ENCODE data around the gene GIPC1.
"Not testable (repeated sequence)": the region's sequence is repeated elsewhere in the genome, so short reads cannot be mapped to it uniquely, and the experiment has no call there.

The GIPC1 gene

DNA sequence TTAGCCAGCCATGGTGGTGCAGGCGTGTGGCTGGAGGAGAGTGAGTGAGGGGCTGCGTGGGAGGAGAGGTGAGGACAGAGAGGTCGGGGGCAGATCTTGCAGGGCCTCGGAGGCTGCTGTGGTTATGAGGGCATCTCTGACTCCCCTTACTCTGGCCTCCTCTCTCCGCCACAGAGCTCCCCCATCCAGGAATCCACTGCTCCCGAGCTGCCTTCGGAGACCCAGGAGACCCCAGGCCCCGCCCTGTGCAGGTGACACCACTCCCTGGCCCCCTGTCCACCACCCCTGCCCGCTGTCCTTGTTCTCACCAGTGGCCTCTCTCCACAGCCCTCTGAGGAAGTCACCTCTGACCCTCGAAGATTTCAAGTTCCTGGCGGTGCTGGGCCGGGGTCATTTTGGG is 28.5 kb downstream of the GIPC1 start:
- no peak for DNase-seq

DNA sequence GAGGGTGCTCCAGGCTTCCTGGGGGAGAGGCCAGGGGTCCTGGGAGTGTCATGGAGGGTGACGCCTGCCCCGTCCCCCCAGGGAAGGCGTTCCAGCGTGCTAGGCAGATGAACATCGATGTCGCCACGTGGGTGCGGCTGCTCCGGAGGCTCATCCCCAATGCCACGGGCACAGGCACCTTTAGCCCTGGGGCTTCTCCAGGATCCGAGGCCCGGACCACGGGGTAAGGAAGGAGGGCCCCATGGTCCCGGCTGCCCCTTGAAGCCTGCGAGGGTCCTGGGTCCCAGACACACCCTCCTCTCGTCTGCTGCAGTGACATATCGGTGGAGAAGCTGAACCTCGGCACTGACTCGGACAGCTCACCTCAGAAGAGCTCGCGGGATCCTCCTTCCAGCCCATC is 32.2 kb downstream of the GIPC1 start:
- no peak for DNase-seq

DNA sequence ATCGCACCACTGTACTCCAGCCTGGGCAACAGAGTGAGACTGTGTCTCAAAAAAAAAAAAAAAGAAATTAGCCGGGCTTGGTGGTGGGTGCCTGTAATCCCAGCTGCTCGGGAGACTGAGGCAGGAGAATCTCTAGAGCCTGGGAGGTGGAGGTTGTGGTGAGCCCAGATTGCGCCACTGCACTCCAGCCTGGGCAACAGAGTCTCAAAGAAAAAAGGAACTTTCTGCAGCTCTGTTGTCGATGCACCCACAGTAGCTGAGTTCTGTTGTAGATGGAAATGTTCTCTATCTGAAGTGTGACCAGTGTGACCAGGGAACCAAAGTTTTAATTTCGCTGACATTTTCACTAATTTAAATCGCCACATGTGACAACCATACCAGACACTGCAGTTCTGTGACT is 33.5 kb downstream of the GIPC1 start:
- DNase-seq: not testable (repeated sequence)

DNA sequence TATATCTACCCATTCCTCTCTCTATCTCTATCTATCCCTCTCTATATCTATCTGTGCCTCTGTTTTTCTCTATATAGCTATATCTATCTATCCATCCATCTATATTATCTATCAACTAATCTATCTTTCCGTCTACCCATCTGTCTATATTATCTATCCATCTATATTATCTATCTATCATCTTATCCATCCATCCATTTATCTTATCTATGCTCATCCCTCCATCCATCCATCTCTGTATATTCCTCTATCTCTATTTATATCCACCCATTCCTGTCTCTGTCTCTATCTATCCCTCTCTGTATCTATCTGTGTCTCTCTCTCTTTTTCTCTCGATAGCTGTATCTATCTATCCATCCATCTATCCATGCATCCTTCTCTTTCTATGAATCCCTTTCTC is 35.0 kb downstream of the GIPC1 start:
- DNase-seq: no peak

DNA sequence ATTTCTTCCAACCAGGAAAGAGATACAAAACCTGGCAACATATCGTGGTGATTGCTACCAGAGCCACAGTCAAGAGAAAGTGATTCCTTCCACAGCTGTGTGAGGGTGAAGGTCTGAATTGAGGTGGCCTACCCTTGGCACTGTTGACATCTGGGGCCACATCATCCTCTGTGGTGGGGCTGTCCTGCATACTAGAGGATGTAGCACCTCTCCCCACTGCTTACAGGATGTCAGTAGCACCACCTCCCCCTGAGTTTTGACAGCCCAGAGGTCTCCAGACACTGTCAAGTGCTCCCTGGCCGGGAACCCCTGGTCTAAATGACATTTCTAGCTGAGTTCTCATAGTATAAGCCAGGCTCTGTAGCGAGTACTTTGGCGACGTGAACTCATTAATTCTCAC is 36.2 kb downstream of the GIPC1 start:
- DNase-seq: peak; percentile 64

DNA sequence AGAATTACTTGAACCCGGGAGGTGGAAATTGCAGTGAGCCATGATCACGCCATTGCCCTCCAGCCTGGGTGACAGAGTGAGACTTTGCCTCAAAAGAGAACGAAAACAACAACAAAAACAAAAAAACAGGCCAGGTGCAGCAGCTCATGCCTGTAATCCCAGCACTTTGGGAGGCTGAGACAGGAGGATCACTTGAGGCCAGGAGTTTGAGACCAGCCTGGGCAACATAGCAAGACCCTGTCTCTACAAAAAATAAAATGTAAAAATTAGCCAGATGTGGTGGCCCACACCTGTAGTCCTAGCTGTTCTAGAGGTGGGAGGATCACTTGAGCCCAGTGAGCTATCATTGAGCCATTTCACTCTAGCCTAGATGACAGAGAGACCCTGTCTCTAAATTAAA is 43.6 kb downstream of the GIPC1 start:
- DNase-seq: not testable (repeated sequence)

DNA sequence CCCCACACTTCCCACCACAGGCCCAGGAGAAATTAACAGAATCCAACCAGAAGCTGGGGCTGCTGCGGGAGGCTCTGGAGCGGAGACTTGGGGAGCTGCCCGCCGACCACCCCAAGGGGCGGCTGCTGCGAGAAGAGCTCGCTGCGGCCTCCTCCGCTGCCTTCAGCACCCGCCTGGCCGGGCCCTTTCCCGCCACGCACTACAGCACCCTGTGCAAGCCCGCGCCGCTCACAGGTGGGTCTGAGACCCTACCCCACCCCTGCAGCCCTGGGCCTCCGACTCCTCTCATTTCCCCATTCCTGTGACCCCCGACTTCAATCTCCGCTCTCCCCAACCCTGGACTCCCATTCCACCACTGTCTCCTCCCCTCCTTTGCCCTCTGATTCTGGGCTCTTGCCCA is 45.1 kb downstream of the GIPC1 start:
- DNase-seq: no peak

DNA sequence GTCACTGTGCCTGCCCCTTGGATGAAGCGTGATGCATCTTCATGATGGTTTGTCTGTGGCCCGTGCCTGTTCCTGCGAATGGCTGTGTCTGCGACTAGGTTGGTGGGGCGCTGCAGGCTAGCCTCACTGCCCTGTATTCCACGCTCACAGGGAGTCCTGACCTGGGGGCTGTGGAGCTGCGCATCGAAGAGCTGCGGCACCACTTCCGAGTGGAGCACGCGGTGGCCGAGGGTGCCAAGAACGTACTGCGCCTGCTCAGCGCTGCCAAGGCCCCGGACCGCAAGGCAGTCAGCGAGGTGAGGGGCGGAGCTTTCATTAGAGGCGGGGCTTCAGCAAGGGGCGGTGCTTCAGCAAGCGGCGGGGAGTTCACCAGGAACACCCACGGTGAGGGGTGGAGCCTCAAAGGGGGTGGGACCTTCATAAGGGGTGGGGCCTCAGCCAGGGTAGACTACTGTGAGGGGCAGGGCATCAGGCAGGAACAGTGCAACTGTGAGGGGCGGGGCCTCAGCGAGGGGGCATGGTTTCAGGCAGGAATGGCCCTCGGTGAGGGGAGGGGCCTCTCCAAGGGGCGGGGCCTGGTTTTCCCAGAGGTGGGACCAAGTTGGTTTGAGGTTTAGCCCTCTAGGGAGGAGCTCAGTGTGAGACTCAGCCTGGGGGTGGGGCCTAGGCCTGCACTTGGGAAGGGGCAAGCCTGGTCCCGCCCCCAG is 45.6 kb downstream of the GIPC1 start:
- DNase-seq: peak; percentile 74

DNA sequence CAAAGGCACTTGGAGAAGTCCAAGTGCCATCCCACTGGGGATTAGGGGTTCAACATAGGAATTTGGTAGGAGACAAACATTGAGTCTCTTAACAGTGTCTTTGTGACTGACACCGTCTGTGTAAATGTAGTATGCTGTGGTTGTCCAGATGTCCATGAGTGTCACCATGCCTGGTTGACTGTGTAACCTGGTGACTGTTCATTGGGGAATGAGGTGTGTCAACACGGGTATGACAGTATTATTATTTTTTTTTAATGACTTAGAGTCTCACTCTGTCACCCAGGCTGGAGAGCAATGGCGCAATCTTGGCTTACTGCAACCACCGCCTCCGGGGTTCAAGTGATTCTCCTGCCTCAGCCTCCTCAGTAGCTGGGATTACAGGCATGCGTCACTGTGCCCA is 46.6 kb downstream of the GIPC1 start:
- DNase-seq: no peak

DNA sequence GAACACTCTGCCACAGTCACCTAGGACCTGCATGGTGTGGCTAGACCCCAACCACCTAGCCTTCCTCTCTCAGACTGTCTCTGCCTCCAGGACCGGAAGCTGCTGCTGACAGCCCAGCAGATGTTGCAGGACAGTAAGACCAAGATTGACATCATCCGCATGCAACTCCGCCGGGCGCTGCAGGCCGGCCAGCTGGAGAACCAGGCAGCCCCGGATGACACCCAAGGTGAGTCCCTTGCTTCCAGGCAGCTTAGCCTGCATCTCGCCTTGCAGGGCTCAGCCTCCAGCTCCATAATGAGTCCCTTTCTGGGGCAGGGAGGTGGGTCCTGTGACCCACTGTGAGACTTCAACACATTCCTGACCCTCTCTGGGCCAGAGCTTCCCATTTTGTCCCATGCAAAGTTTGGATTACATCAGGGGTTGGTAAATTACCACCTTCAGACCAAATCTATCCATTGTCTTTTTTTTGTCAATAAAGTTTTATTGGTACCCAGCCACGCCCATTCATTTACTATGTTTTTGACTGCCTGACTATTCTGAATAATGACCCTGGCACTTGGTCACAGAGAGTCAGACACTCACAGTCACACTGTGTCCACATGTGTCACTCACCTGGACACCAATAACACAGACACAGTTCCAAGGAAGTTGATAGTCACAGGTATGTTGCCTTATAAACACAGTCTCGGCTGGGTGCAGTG is 49.4 kb downstream of the GIPC1 start:
- no peak for DNase-seq

DNA sequence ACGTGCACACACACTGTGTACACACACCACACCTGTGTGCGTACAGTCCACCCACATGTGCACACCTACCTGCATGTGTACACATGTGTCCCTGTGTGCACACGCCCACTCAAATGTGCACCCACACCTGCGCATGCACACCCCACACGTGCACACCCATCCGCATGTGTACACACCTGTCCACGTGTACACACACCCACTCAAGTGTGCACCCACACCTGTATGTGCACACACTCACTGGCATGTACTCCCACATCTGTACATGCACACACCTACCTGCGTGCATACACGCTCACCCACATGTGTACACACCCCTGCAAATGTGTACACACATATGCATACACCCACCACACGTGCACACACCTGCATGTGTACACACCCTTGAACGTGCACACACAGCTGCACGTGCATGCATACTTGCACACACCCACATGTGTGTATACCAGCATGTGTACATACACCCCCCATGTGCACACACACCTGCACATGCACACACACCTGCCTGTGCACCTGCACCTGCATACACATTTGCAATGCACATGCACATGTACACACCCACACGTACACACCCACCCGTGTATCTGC is 52.2 kb downstream of the GIPC1 start:
- no peak for DNase-seq

DNA sequence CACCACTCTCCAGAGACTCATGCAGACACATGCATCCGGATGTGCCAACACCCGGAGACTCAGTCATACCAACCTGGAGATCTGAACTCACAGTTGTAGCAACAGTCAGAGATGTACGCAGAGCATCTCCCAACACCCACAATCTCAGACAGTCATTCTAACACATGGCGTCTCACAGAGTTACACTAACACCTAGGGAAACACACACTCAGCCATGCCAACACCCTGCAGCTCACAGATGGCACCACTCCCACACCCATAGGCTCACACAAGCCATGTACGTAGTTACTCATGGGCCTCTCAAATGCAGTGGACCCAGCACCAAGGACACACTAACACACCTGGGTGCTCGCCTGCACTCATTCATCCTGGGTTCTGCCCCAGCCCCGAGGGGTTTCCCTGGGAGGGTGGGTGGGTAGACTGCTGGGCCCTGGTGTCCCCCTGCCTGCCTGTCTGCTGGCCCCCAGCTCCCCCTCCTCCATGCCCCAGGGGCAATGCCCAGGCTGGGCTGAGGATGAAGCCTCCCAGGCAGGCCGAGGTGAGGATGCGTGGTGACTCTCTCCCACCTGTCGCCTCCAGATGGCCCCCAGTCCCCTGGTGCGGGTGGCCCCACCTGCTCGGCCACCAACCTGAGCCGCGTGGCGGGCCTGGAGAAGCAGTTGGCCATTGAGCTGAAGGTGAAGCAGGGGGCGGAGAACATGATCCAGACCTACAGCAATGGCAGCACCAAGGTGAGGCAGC is 52.9 kb downstream of the GIPC1 start:
- no peak for DNase-seq

DNA sequence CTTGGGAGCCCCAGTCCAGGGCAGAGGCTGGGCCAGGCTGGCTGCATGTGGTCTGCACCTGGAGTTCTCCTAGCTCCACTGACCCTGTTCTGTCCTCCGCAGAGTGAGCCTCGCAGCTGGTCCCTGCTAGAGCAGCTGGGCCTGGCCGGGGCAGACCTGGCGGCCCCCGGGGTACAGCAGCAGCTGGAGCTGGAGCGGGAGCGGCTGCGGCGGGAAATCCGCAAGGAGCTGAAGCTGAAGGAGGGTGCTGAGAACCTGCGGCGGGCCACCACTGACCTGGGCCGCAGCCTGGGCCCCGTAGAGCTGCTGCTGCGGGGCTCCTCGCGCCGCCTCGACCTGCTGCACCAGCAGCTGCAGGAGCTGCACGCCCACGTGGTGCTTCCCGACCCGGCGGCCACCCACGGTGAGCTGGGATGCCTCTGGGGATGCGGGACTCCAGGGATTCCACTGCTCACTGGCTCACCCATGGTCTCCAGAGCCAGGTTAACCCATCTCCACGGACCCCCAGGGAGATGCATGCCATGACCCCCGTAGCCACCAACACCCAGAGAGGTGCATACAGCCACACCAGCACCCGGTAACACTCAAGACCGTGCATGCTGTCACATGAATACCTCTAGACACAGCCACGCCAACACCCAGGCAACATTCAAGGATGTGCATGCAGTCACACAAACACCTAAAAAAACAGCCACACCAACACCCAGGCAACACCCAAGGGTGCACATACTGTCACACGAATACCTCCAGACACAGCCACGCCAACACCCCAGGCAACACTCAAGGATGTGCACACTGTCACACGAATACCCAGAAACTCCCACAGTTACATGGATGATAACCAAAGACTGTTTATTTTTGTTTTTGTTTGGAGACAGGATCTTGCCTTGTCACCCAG is 54.6 kb downstream of the GIPC1 start:
- DNase-seq: no peak

DNA sequence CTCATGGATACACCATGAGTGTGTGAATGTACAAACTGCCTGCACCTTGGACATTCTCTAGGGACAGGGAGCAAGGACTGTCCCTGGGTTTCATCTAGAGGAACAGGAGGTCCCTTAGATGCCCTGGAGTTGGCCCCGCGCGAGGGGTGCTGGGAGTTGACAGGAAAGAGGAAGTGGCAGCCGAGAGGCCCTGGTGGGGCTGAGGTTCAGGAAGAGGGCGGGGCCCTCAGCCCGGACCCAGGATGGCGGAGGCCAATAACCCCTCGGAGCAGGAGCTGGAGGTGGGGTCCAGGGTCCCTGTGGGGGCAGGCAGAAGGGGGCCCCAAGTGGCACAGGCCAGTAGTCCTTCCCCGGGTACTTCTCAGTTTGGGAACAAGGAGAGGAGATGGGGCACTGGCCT is 55.9 kb downstream of the GIPC1 start:
- peak; percentile 90 for DNase-seq

DNA sequence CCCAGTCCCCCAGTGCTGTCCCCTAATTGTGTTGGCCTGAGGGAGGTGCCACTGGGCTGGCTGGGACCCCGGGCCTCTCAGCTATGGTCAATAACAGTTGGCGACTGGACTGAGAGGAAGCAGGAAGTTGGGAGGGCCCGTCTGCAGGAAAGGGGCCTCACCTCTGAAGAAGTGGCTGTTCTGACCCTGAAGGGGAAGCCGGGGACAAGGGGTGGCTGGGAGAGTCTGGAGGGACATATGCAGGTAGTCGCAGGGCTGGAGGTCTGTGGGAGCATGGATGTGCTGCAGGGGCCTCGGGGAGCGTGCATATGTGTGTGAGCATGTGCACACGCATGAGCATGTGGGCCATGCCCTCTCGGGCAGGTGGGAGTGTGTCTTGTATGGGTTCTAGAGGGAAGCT is 56.9 kb downstream of the GIPC1 start:
- DNase-seq: no peak

DNA sequence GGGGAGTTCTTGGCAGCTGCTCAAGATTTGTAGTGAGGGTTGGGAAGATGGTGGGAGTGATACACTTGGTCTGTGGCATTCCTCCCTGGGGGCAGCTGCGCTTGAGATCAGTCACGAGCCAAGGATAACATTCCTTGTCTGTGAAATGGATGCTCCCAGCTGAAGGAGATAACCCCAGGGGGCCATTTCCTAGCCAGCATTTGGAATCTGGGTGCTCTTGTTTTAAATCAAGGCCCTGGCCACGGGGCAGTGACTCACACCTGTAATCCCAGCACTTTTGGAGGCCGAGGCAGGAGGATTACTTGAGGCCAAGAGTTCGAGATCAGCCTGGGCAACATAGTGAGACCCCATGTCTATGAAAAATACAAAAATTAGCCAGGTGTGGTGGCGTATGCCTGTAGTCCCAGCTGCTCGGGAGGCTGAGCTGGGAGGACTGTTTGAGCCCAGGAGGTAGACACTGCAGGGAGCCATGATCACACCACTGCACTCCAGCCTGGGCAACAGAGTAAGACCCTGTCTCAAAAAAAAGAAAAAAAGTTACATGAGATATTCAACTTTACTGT is 58.3 kb downstream of the GIPC1 start:
- DNase-seq: no peak

DNA sequence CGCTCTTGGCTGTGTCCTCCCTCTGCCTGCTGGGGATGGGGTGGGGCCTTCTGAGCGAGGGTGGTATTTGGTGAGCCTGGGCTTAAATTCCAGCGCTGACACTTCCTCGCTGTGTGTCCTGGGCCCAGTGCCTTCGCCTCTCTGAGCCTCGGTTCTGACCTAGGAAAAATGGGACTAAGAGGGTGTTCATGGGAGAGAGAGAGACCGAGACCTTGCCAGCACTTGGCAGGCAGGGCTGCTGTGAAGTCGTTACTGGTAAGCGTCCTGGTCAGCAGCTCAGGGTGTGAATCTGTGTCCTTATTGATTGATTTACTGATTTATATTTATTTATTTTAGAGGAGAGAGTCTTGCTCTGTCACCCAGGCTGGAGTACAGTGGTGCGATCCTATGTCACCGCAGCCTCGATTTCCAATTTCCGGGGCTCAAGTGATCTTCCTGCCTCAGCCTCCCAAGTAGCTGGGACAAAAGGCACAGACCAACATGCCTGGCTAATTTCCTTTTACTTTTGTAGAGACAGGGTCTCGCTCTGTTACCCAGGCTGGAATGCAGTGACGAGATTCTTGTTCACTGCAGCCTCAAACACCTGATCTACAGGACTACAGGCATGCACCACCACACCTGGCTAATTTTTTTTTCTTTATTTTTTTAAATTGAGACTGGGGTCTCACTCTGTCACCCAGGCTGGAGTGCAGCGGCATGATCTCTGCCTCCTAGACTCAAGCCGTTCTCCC is 60.4 kb downstream of the GIPC1 start:
- no peak for DNase-seq

DNA sequence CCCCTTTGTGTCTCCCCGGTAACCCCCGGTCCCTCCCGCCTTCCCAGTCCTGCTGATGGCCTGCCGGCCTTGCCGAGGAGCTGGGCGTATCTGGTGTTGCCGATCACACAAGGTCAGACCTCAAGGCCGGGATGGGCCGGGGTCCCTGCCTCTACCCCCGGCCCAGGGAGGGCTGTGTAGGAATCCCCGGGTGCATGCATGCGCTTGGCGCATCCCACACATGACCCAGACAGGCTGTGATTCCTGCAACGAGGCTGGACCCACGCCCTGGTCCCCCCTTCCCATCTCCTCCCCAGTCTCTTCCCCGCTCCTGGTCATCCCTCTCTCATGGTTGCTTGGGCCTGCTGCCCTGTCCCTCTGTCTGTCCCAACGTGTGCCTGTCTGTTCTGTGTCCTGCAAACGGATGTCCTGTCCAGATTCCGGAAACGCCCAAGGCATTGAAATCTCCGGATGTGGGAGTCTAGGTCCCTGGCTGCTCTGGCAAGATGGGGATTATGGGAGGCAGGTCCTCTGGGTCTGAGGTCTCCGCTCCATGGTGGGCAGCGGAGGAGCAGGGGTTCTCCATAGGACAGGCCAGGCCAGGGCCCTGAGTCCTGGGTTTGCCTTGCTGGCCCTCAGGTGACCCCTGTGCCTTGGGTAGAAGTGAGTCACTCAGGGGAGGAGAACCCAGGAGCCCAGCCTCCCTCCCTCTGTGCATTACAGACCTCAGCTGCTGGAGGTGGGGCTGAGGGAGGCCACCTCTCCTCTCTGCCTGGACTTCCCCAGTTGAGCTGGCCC is 61.2 kb downstream of the GIPC1 start:
- peak; percentile 35 for DNase-seq

DNA sequence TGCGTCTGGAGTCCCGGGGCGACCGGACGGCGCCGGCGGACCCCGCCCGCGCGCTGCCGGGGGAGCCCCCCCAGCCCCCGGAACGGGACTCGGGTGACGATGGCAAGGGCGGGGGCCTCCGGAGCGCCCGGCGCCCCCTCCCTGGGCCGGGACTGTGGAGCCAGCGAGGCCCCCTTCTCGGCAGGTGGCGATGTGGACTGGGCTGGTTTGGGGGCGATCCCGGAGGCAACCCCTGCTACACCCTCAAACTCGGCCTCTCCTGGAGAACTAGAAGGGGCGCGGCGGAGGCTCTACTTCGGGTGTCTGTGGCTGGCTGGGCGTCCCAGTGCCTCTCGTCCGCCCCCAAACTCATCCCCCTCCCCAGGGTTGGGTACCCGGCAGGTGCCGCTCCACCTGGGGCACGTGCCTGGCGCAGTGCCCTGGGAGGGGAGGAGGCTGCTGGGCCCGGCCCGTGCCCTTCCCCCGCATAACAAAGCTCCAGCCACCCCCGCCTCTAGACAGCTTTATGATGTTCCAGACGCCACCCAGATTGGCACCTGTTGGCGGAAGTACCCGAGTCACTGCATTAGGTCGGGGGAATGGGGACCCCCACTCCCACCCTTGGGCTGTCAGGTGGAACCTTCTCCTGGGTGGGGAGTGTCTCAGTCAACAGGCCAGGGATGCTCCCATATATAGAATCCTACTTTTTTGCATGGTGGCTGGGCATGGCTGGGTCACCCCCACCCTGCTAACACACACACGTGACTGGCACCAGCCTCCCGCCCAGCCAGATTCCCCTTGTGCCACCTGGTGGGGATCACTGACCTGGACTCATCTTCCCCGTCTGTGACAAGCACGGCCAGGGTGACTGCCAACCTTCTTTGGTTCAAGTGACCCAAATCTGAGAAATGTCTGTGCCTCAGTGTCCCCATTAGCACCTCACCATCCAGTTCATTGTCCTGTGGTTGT is 62.1 kb downstream of the GIPC1 start:
- peak; percentile 38 for DNase-seq
